IMR-90 (cell line): Measurements from ENCODE around the gene ABCA4. TPM values are rescaled to one million over a fixed set of nuclear protein-coding genes. Genes with fewer than 3 reads are reported as not detected.
"Not testable (repeated sequence)": the region's sequence is repeated elsewhere in the genome, so short reads cannot be mapped to it uniquely, and the experiment has no call there.

ENCODE experiments used
- ATAC-seq: fragments of 200-7000 bp; cut with Tn5 transposase; 2 replicates; pipeline ENCODE4 v1.9.1; 2020; ENCODE audit warnings: low read depth, mild to moderate bottlenecking, moderate library complexity
- BruUV-seq: library from RNA; stranded (reverse); fragments of 400-500 nt; replicated peaks from 2 replicates; lab custom pipeline; 2021; lab: Mats Ljungman, UMichigan
- CTCF ChIA-PET: fragments of 300-600 bp; formaldehyde crosslinking; extraction: SDS; loops from one replicate; lab custom pipeline; 2021; ENCODE audit warnings: antibody characterized with exemption; lab: Yijun Ruan, JAX
- POLR2A ChIA-PET: fragments of 300-600 bp; sonication (Branson Sonifier 250); formaldehyde crosslinking; loops from one replicate; lab custom pipeline; 2022; ENCODE audit warnings: antibody characterized with exemption; ENCODE audit not compliant: unreplicated experiment; lab: Charles Lee
- DNase-seq: peaks from one replicate; pipeline ENCODE4 v3.0.0; 2013
- H2AFZ ChIP-seq: replicated peaks from 2 replicates; pipeline ENCODE3; 2013; ENCODE audit warnings: low read length, mild to moderate bottlenecking; ENCODE audit not compliant: poor library complexity
- H2AK5ac ChIP-seq: 2 replicates; pipeline ENCODE4 v1.6.1; 2013; ENCODE audit warnings: low read depth, low read length, inconsistent platforms
- H2AK9ac ChIP-seq: replicated peaks from 2 replicates; pipeline ENCODE3; 2013; ENCODE audit warnings: mild to moderate bottlenecking, low read depth, low read length, moderate library complexity; ENCODE audit not compliant: poor library complexity
- H2BK120ac ChIP-seq: 2 replicates; pipeline ENCODE4 v1.6.1; 2013; ENCODE audit warnings: low read depth, low read length, inconsistent platforms
- H2BK15ac ChIP-seq: 3 replicates; pipeline ENCODE4 v1.6.1; 2013; ENCODE audit warnings: low read depth, low read length, inconsistent platforms
- H2BK20ac ChIP-seq: 2 replicates; pipeline ENCODE4 v1.6.1; 2013; ENCODE audit warnings: low read depth, mild to moderate bottlenecking, inconsistent platforms, low read length, moderate library complexity
- H2BK5ac ChIP-seq: 2 replicates; pipeline ENCODE4 v1.6.1; 2013; ENCODE audit warnings: mild to moderate bottlenecking, low read depth, low read length, inconsistent platforms; ENCODE audit not compliant: poor library complexity, severe bottlenecking
- H3K14ac ChIP-seq: replicated peaks from 2 replicates; pipeline ENCODE4 v1.6.1; 2013; ENCODE audit warnings: low read depth, low read length, inconsistent platforms
- H3K18ac ChIP-seq: 2 replicates; pipeline ENCODE4 v1.6.1; 2013; ENCODE audit warnings: low read depth, low read length, control low read depth
- H3K23ac ChIP-seq: 2 replicates; pipeline ENCODE4 v1.6.1; 2013; ENCODE audit warnings: low read depth, low read length, inconsistent platforms
- H3K27ac ChIP-seq: 2 replicates; pipeline ENCODE4 v1.5.1; 2013; ENCODE audit warnings: mild to moderate bottlenecking, control low read depth, low read length; ENCODE audit not compliant: insufficient read depth
- H3K27me3 ChIP-seq: 2 replicates; pipeline ENCODE4 v1.6.1; 2013; ENCODE audit warnings: low read length; ENCODE audit not compliant: control insufficient read depth, insufficient read depth
- H3K36me3 ChIP-seq: 2 replicates; pipeline ENCODE4 v1.6.1; 2013; ENCODE audit warnings: low read length, mixed read lengths; ENCODE audit not compliant: control insufficient read depth, insufficient read depth
- H3K4ac ChIP-seq: 2 replicates; pipeline ENCODE4 v1.6.1; 2013; ENCODE audit warnings: low read depth, low read length, inconsistent platforms
- H3K4me1 ChIP-seq: 2 replicates; pipeline ENCODE4 v1.6.1; 2013; ENCODE audit warnings: low read length, mixed read lengths; ENCODE audit not compliant: control insufficient read depth, insufficient read depth
- H3K4me2 ChIP-seq: 2 replicates; pipeline ENCODE4 v1.6.1; 2013; ENCODE audit warnings: low read depth, mild to moderate bottlenecking, control low read depth, low read length, moderate library complexity
- H3K4me3 ChIP-seq: 2 replicates; pipeline ENCODE4 v1.5.1; 2013; ENCODE audit warnings: low read depth, mild to moderate bottlenecking, control low read depth, low read length, moderate library complexity; ENCODE audit not compliant: insufficient read depth
- H3K56ac ChIP-seq: 2 replicates; pipeline ENCODE4 v1.6.1; 2013; ENCODE audit warnings: low read length, inconsistent platforms; ENCODE audit not compliant: insufficient read depth; ENCODE audit errors: extremely low read depth
- H3K79me1 ChIP-seq, 2 experiments: 2 replicates each; pipeline ENCODE4 v1.6.1; 2013; ENCODE audit warnings: low read length in 2 of 2, inconsistent platforms in 1 of 2, low read depth in 1 of 2
- H3K9ac ChIP-seq: 2 replicates; pipeline ENCODE4 v1.6.1; 2013; ENCODE audit warnings: low read depth, low read length, control low read depth
- H3K9me1 ChIP-seq: 2 replicates; pipeline ENCODE4 v1.6.1; 2013; ENCODE audit warnings: low read length, inconsistent platforms; ENCODE audit not compliant: insufficient read depth
- H3K9me3 ChIP-seq: 2 replicates; pipeline ENCODE4 v1.6.1; 2013; ENCODE audit warnings: low read length; ENCODE audit not compliant: control insufficient read depth, insufficient read depth
- H4K20me1 ChIP-seq: 2 replicates; pipeline ENCODE4 v1.6.1; 2013; ENCODE audit warnings: low read length, inconsistent platforms; ENCODE audit not compliant: insufficient read depth
- H4K5ac ChIP-seq: 2 replicates; pipeline ENCODE4 v1.6.1; 2013; ENCODE audit warnings: mild to moderate bottlenecking, low read depth, low read length, control low read depth
- H4K8ac ChIP-seq, 2 experiments: 2 replicates each; pipeline ENCODE4 v1.6.1; 2013; ENCODE audit warnings: low read depth in 2 of 2, low read length in 2 of 2, control low read depth in 1 of 2, inconsistent platforms in 1 of 2
- H4K91ac ChIP-seq: 2 replicates; pipeline ENCODE4 v1.6.1; 2013; ENCODE audit warnings: low read depth, low read length, inconsistent platforms; ENCODE audit not compliant: insufficient read depth
- WGBS, 2 experiments: methylation state at CpG; one replicate each; pipeline versions ENCODE4 v1.1.5 to v1.1.7; 2013; ENCODE audit warnings: missing lambda C conversion rate in 2 of 2; ENCODE audit not compliant: insufficient read length in 1 of 2; ENCODE audit errors: extremely low coverage in 2 of 2; 5-methylcytosine and 5-hydroxymethylcytosine counted together
- dilution Hi-C: fragments of 300-500 bp; cut with HindIII; formaldehyde crosslinking; loops from one replicate; pipeline ENCODE4 v1.14.3; 2018; ENCODE audit warnings: low sequenced_read_pairs; ENCODE audit not compliant: unreplicated experiment
- in situ Hi-C: fragments of 300-500 bp; cut with MboI; formaldehyde crosslinking; loops from 3 replicates; pipeline ENCODE4 v1.14.3; 2019; ENCODE audit warnings: low sequenced_read_pairs, inconsistent platforms, mixed read lengths
- intact Hi-C: fragments of 100-400 bp; cut with micrococcal nuclease; formaldehyde crosslinking; loops from 2 replicates; pipeline ENCODE4 v1.10.0; 2022
- polyA plus RNA-seq, 3 experiments: library from polyadenylated mRNA; depleted of rRNA; stranded (reverse); fragments of >200 nt; gene quantifications; 2 replicates each; pipeline ENCODE4 v1.2.3, GENCODE V29; 2012; ENCODE audit warnings: low replicate concordance in 1 of 3
- total RNA-seq: library from RNA; depleted of rRNA; stranded (reverse); fragments of >200 nt; gene quantifications from 2 replicates; pipeline ENCODE4 v1.2.3, GENCODE V29; 2012

ABCA4 gene
- total and polyA plus RNA-seq, 2 of the 4 experiments (the other 2 are of a cell fraction), result under 0.01 to 0.36 TPM

DNA sequence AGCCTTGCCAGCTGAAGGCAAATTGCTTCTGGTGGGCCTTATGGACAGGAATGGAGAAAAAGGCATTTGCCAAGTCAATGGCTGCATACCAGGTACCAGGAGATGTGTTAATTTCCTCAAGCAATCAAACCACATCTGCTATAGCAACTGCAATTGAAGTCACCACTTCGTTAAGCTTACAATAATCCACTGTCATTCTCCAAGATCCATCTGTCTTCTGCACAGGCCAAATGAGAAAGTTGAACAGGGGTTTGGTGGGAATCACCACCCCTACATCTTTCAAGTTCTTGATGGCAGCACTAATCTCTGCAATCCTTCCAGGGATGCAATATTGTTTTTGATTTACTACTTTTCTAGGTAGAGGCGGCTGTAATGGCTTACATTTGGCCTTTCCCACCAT lies 43.9 kb upstream of the ABCA4 start:
- H3K9me1 ChIP-seq, H3K4me1 ChIP-seq, H3K9me3 ChIP-seq, H4K5ac ChIP-seq, POLR2A ChIA-PET, BruUV-seq, H3K36me3 ChIP-seq, H3K18ac ChIP-seq, H2AFZ ChIP-seq, H3K14ac ChIP-seq, H4K91ac ChIP-seq, H3K4me3 ChIP-seq, H3K56ac ChIP-seq, H2BK120ac ChIP-seq, DNase-seq, H3K4me2 ChIP-seq, H2BK15ac ChIP-seq, H3K27ac ChIP-seq, H3K27me3 ChIP-seq, H4K20me1 ChIP-seq, H2BK5ac ChIP-seq, H2BK20ac ChIP-seq, in situ Hi-C loops, dilution Hi-C loops, CTCF ChIA-PET, ATAC-seq, H4K8ac ChIP-seq, H3K79me1 ChIP-seq, H3K23ac ChIP-seq, H2AK9ac ChIP-seq, H2AK5ac ChIP-seq, H3K9ac ChIP-seq, H3K4ac ChIP-seq, intact Hi-C loops: not testable (repeated sequence)
- no CpG with 5 or more reads among the region's 2 CpGs for WGBS, 2 experiments

GRCh38 chr1:94164121-94164520 lies 43.2 kb upstream of the ABCA4 start:
- H3K23ac ChIP-seq, H2AK5ac ChIP-seq, H2AFZ ChIP-seq, H4K5ac ChIP-seq, H3K27me3 ChIP-seq, H2BK20ac ChIP-seq, DNase-seq, H4K91ac ChIP-seq, in situ Hi-C loops, H3K79me1 ChIP-seq, H3K9ac ChIP-seq, ATAC-seq, H2BK120ac ChIP-seq, BruUV-seq, H2AK9ac ChIP-seq, H3K4me3 ChIP-seq, intact Hi-C loops, H3K4me2 ChIP-seq, H4K8ac ChIP-seq, dilution Hi-C loops, H3K4me1 ChIP-seq, H3K36me3 ChIP-seq, H3K18ac ChIP-seq, H3K9me3 ChIP-seq, CTCF ChIA-PET, H3K27ac ChIP-seq, H3K14ac ChIP-seq, H3K56ac ChIP-seq, H2BK15ac ChIP-seq, H3K9me1 ChIP-seq, H3K4ac ChIP-seq, POLR2A ChIA-PET, H2BK5ac ChIP-seq, H4K20me1 ChIP-seq: not testable (repeated sequence)
- no CpG with 5 or more reads among the region's 1 CpG for WGBS, 2 experiments
